T-helper 1 cell treated with Interleukin-12 subunit alpha and Interleukin-12 subunit beta and Interleukin-4 antibody, amounts not matched to agents 30 μg/mL and 1 μg/mL, for 36 hours (primary cell): ENCODE measurements around the gene INSM1.

ENCODE experiments used
- H3K27ac Mint-ChIP-seq: one replicate; pipeline ENCODE4 v1.8.0; 2021; ENCODE audit warnings: mild to moderate bottlenecking, mixed read lengths
- H3K27me3 Mint-ChIP-seq: one replicate; pipeline ENCODE4 v1.8.0; 2021; ENCODE audit warnings: low read depth, mixed read lengths
- H3K36me3 Mint-ChIP-seq: one replicate; pipeline ENCODE4 v1.8.0; 2021; ENCODE audit warnings: low read depth, mixed read lengths
- H3K4me1 Mint-ChIP-seq: one replicate; pipeline ENCODE4 v1.8.0; 2021; ENCODE audit warnings: low read depth, mixed read lengths
- H3K4me3 Mint-ChIP-seq: one replicate; pipeline ENCODE4 v1.8.0; 2021; ENCODE audit warnings: mild to moderate bottlenecking, moderate library complexity, mixed read lengths
- H3K9me3 Mint-ChIP-seq: one replicate; pipeline ENCODE4 v1.8.0; 2021; ENCODE audit warnings: mixed read lengths

The INSM1 gene

DNA sequence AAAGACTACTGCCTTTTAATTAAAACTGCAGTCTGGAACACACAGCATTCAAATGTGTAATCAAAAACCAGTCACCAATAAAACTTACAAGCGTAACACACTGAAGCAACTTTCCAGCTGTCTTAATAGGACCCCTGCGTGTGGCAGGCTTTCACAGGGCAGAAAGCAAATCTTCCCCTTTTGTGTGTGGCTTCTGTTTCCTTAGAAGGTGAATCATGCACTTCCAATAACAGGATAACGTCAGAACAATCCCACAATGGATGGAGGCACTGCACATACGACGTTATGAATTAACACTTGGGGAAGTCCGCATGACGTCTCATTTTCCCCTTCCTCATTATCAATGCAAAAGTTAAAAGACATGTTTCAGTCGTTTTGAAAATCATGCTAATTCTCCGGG lies 44.8 kb downstream of the INSM1 start:
- peaks cover 3% of the 10 kb centered on the region for H3K4me1 Mint-ChIP-seq
- no peaks in the 10 kb centered on the region for H3K36me3 Mint-ChIP-seq
- H3K27me3 Mint-ChIP-seq, result no peaks in the 10 kb centered on the region
- no peak overlapping the region for H3K27ac Mint-ChIP-seq
- H3K4me3 Mint-ChIP-seq, result no peak overlapping the region
- H3K9me3 Mint-ChIP-seq, result no peaks in the 10 kb centered on the region

- Mint-ChIP-seq H3K36me3 (no peaks in the 10 kb centered on the region), H3K9me3 (no peaks in the 10 kb centered on the region), H3K4me3 (no peak overlapping the region), H3K27me3 (no peaks in the 10 kb centered on the region), H3K4me1 (peaks cover 7% of the 10 kb centered on the region), H3K27ac (no peak overlapping the region)
Observed at GRCh38 chr20:20413810-20414281, 45.9 kb downstream of the INSM1 start.

- H3K9me3 Mint-ChIP-seq, result no peaks in the 10 kb centered on the region
- H3K36me3 Mint-ChIP-seq, result no peaks in the 10 kb centered on the region
- peaks cover 7% of the 10 kb centered on the region for H3K4me1 Mint-ChIP-seq
- H3K27me3 Mint-ChIP-seq, result no peaks in the 10 kb centered on the region
- H3K4me3 Mint-ChIP-seq, result no peak overlapping the region
- H3K27ac Mint-ChIP-seq, result no peak overlapping the region
Observed at GRCh38 chr20:20414640-20415220, 46.8 kb downstream of the INSM1 start.

GRCh38 chr20:20415321-20415720 lies 47.4 kb downstream of the INSM1 start:
- no peak overlapping the region for H3K4me3 Mint-ChIP-seq
- H3K9me3 Mint-ChIP-seq, result no peaks in the 10 kb centered on the region
- no peaks in the 10 kb centered on the region for H3K36me3 Mint-ChIP-seq
- peaks cover 7% of the 10 kb centered on the region for H3K4me1 Mint-ChIP-seq
- no peak overlapping the region for H3K27ac Mint-ChIP-seq
- H3K27me3 Mint-ChIP-seq, result no peaks in the 10 kb centered on the region

DNA sequence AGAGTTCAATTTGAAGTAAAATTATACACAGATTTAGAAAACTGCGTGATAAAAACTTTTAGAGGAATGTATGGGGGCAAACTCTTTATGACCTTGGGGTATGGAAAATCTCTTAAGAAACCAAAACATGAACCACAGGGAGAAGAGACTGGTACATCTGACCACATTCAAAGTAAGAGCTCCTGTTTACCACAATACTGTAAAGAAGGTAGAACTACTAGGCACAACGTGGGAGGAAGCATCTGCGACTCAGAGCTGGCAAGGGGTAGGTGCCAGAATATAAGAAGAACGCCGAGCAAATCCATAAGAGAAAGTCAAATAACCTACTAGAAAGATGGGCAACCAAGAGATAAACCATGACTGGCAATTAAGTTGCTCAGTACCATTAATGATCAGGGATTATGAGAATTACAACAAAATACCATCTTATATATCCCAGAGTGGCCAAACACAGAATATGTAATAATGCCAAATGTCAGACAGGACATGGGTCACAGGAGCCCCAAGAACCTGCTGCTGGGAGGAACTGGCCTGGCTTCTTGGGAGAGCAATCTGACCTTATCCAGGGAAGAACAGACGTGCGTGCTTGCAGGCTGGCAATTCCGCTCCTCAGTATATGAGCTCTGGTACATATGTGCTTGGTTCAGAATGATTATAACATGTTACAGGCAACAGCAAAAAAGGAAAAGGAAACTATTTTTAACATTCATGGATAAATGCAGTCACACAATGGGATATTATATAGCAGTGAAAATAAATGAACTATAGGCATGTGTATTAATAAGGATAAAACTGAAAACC lies 50.2 kb downstream of the INSM1 start:
- Mint-ChIP-seq H3K4me3 (no peak overlapping the region), H3K27me3 (no peaks in the 10 kb centered on the region), H3K9me3 (no peaks in the 10 kb centered on the region), H3K27ac (no peak overlapping the region), H3K36me3 (no peaks in the 10 kb centered on the region), H3K4me1 (peaks cover 4% of the 10 kb centered on the region)
